GM18867 (cell line): ENCODE results near the gene PSMC3.

Experiments used
- ATAC-seq: cut with Tn5 transposase; IDR thresholded peaks from one replicate; pipeline ENCODE4 v1.9.1; 2021; ENCODE audit warnings: mild to moderate bottlenecking, moderate library complexity; ENCODE audit not compliant: unreplicated experiment

PSMC3 gene

DNA sequence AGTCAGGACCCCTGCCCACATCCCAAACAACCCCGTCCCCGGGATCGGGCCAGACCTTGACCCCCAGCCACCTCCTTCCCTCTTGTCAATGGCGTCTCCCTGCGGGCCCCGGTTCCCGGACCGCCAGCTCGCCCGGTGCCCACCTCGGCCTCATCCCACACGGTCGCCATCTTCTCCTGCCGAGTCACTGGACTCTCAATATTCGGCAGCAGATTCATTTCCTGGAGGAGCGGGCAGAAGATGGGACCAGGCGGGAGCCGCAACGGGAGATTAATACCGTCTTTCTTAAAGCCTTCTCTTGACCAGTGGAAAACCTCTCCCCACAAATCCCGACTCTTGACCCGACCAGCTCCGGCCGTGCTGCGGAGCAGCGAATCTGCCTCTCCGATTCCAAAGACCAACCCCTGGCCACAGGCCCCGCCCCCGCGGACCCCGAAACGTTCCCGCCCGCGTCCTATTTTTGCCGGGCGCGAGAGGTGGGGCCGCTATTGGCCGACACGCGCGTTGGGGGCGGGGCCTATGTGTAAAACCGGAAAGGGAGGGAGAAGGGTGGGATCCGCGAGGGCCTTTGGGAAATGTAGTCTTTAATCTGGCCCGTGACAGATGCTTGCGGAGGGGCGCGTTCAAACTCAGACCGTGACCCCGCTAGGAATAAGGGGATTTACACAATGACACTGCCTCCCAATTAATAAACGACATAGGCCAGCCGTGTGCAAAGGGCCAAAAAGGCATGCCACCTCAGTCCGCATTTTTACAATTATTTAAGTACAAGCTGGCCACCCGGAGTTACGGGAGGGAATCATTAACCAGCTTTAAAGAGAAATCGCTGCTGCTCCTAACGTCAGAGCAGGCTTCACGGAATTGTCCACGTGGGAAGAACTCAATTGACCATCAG lies at the start of gene PSMC3:
PSMC3 (minus strand) TSS at position 378 of the 895 bp plus-strand sequence; CDS start at position 218, 160 bp downstream.
- peak; percentile 91 for ATAC-seq

DNA sequence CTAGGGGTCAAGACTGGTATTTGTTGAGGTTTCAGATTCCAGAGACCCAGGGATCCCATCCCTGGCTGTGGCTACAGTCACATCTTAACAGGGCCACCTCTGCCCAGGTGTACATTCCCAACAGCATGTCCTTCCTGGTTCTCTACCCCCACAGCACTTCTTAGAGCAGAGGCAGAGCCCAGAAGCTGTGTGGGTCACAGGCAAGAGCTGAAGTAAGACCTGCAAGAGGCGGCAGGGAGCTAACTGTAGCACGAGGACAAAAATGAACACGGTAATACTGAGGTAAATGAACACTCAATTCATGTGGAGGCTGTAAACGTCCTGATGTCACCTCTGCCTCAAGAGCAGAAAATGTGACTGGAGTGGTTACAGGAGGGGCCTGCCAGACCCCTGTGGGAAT lies 44.4 kb upstream of the PSMC3 start:
- no peak for ATAC-seq

DNA sequence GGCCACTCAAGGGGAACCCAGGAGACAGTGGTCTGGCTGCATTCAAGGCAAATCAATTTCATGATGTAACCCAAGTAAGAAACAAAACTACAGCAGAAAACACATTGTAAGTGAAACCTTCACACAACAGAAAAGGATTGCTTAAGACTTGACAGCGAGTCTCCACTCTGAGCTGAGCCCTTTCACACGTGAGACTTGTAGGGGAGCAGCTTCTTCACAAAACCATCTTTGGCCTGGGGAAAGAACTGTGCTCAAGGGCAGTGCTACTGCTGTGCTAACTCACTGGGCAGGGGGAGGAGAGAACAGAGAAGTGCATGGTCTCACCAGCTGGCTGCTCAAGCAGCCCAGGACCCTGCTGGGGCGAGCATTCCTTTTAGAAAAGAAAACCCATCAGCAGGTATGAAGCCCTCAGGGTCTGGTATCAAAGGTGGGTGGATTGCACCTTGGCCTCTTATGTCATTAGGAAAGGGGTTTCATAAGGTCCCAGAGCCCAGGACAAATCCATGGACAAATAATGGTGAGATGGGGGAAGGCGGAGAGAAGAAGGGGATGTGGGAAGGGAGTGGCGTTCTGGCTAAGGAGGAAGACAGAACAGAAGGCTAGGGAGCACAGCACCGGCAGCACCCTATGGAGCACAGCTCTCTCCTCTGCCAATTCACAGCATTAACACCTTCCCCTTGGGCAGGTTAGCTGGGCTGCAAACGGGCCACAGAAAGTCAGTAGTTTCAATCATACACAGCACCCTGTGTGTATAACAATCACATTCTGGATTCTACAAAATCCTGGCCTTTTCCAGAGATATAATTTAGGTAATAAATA lies 43.3 kb upstream of the PSMC3 start:
- ATAC-seq: no peak

DNA sequence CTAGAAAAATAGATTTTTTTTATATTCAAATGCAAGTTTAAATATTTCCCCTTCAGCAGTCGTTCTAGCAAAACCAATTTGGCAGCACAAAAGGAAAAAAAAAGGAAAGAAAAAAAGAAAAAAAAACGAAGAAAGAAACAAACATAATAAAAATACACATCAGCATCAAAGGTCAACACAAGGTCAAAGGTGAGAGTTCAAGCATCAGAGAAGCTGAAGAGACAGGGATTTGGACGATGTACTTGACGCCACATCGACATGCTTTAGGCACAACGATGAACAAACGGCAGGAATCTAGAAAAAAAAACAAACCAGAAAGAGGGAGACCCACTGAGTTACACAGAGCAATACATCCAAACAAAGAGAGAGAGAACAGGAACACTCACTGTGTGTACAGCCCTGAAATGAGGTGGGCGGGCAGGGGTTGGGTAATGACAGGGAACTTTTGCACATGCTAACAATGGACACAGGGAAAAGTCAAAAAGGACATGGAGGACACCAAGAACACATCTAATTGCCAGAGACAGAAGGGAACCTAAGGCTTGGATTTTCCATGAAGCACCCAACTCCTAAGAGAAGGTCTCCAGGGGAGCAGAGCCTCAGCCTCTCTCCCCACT lies 42.5 kb upstream of the PSMC3 start:
- no peak for ATAC-seq

DNA sequence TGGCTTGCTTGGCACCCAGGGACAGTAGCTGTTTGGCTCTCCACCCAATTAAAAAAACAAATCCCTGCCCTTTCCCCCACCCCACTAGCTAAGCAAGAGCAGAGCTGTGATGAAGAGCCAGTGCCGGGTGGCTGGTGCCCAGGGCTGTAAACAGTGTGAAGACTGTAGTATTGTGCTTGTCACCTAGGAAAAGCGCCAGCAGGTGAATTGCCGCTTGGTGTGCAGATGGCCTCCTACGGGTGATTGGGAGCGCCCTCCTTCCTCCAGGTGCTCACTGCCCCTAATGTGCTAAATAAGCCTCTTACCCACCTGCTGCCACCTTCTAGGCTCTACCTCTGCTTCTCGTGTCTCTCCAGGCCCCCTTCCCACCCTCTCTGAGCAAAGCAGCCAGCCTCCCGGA lies 41.1 kb upstream of the PSMC3 start:
- no peak for ATAC-seq

DNA sequence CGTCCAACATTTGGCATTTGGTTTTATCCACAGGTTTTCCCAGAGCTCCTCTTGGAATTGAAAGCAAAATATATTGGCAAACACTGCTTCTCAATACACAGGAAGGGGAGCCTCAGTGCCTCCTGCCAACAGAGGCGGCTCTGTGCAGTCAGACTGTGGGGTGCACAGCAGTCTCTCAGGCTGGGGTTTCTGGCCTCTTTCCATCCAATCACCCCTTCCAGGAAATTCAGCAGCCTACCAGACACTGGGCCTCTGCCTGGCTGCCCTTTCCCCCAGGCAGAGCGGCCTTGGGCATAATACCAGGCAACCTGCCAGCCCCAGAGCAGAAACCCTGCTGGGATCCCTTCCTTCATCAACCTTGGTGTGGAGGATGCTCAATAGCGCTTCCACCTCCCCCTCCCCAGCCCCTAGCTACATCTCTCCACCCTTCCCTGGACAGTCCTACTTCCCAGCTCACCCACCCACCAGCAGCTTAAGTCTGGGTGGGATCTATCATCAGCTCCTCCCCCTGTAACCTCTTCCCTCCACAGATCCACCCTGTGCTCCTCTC lies 40.5 kb upstream of the PSMC3 start:
- no peak for ATAC-seq

DNA sequence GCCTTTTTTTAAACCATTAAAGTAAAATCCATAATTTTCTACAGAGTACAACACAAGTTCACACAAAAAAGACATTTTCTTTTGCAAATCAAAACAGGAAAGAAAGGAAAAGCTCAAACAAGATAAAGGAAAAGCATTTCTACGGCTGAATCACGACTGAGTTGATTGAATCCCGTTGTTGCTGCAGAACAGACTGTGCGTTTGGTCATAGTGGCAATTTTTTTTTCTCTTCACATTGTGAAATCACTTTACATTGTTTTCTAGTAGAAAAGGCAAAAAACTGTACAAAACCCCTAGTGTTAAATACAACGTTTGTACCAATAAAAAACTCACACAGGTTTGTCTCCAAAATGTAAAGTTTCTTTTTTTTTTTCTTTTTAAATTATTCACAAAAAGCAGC lies 40.0 kb upstream of the PSMC3 start:
- no peak for ATAC-seq

DNA sequence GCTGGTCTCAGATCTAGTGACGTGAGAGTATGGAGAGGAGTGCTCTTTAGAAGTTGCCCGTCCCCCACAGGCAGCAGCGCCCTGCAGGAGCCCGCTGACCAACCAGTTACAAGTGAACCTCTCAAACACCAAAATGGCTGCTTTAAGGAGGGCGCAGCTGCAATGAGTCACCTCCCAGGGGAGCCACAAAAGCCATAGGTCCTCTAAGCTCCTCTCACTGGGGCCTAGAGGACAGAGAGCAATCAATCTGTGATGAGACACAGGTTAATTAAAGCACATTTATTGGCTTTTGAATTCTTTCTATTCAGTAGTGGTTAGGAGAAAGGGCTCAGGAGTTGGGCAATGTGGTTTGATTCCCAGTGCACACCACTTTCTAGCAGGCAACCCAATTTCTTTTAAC lies 38.2 kb upstream of the PSMC3 start:
- ATAC-seq: no peak

DNA sequence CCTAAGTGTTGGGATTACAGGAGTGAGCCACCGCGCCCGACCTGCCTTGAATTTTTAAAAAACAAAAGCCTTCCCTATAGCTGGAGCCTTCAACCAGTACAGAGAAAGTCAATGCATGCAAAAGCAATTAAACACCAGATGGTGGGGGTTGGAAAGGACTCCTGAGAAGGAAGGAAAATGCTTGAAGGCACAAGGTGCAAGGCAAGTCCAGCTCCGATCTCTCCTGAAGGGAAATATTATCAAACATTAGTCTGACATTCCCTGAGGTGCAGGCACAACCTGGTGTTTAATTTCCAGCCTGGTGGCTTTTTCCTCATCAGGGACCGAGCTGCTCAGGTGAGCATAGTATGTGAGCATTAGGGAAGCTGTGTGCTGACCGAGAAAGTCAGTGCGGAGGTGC lies 35.6 kb upstream of the PSMC3 start:
- ATAC-seq: no peak

DNA sequence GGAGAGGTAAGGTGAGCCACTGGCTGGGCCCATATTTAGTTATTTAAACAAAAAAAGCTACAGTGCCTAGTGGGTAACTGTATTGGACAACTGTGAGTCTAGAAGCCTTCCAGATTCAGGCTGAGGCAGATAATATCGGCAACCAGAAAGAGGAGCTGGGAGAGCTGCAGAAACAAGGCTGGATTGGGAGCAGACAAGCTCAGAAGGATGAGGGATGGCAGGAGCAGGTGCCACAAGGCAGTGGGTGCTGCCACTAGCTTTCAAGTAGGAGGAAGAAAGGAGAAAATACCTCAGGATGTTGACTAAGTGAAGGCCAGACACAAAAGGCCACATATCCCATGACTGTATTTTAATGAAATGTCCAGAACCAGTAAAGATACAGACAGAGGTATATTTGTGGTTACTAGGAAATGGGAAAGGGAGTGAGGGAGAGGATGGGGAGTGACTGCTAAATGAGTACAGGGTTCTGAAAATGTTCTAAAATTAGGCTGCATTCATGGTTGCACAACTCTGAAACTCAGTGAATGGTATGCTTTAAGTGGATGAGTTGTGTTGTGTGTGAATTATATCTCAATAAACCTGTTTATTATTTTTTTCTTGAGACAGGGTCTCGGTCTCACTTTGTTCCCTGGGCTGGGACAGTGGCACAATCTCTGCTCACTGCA lies 34.5 kb upstream of the PSMC3 start:
- ATAC-seq: no peak

DNA sequence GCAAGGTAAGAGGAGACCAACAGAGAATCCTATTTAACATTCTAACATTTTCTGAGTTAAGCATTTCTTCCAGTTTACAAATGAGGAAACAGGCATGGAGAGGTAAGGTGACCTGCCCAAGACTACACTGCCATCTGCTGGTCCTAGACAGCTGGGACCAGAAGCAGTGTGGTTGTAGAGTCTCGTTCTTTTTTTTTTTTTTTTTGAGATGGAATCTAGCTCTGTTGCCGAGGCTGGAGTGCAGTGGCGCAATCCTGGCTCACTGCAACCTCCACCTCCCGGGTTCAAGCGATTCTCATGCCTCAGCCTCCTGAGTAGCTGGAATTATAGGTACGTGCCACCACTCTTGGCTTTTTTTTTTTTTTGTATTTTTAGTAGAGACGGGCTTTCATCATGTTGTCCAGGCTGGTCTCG lies 28.0 kb upstream of the PSMC3 start:
- ATAC-seq: peak; percentile 67

DNA sequence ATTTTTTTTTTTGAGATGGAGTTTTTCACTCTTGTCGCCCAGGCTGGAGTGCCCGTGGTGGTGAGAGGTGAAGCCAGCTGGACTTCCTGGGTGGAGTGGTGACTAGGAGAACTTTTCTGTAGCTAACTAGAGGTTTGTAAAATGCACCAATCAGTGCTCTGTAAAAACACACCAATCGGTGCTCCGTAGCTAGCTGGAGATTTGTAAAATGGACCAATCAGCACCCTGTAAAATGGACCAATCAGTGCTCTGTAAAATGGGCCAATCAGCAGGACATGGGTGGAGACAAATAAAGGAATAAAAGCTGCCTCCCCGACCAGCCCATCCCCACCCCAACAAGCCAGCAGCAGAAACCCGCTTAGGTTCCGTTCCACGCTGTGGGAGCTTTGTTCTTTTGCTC lies 27.1 kb upstream of the PSMC3 start:
- ATAC-seq: no peak

DNA sequence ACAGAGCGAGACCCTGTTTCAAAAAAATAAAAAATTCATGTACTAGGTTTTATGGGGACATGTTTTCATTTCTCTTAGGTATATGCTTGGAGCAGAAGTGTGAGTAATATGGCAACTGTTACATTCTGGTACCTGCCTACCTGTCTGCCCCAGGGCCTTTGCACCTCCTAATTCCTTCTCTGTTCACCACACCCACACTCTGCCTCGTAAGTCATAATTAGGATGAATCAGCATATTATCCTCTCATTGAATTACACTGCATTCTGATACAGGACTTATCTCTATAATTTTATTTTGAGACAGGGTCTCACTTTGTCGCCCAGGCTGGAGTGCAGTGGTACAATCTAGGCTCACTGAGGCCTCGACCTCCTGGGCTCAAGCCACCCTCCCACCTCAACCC lies 25.8 kb upstream of the PSMC3 start:
- ATAC-seq: no peak

DNA sequence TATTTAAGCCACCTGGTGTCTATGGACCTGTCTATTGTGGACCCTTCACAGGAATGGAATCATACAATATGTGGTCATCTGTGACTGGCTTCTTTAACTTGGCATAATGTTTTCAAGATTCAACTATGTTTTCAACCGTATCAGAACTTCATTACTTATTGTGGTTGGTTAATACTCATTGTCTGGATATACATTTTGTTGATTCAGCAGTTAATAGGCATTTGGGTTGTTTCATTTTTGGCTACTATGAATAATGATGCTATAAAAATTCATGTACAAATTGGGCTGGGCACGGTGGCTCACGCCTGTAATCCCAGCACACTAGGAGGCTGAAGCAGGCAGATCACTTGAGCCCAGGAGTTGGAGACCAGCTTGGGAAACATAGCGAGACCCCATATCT lies 25.2 kb upstream of the PSMC3 start:
- no peak for ATAC-seq

DNA sequence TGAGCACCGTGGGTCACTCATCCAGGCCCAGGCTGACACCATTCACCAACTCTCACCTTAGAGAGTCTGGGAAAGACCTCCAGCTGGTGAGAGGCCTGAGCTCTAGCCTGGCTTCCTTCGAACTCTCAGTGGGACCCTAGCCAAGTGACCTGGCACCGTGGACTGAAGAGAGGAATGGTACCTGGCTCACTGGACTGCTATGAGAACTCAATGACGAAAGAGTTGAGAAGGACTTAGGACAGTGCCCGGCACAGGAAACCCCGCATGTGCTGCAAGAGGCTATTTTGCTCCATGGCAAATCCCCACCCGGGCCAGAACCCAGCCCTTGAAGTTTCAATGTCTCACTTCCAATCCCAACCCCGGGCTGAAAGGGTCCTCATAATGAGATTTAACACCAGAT lies 23.3 kb upstream of the PSMC3 start:
- ATAC-seq: no peak

DNA sequence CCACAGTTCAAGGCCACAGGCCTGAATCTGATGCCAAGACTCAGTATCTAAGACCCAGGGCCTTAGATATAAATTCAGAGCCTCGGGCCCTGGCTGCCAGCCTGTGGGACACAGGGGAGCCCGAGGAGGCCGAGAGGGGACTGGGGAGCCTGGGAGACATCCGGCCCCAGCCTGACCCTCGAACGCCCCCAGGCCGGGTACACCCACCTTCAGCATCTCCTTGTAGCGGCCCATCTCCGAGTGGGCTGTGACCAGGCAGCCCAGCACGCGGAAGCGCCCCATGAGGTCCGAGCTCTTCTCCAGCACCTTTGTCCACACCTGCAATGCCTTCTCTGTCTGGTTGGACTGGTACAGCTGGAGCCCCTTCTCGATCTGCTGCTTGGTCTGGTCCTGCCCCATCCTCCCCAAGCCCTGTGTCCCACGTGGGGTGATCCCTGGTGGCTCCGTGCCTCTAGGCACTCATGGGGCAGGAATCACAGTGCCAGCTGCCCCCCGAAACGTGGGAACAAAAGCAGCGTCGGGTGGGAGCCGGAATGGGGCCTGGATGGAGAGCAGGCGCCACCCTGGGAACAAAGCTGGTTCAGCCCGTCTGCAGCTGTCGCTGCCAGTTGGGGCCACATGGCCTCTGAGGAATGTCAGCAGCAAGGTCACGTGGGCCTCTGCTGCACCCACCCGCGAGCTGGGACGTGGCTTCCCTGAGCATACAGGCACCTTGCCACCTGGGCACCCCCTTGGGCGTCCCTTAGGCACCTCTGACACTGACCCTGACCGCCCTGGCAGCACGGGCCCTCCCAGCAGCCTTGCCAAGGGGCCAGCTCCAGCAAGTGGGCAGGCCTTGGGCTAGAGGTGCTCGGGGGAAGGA lies 22.6 kb upstream of the PSMC3 start, which contains the start of gene RAPSN:
RAPSN (minus strand) TSS at position 571 of the 862 bp plus-strand sequence; CDS start at position 399, 172 bp downstream.
- ATAC-seq: no peak

DNA sequence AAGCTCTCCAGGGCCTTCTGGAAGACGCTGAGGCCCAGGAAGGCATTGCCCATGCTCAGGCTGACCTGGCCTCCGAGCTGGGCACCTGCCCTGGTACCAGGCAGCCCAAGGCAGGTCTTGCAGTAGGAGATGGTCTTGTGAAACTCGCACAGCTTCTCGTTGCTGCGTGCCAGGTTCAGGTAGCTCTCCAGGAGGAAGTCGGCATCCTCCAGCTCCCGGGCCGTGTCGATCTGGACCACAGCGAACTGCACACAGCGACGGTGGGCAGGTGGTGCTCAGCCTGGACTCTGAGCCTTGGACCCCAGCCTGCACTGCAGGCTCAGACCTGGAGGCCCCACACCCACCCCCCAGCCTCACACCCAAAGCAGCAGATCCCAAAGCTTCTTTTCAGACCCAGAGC lies 21.7 kb upstream of the PSMC3 start:
- no peak for ATAC-seq

DNA sequence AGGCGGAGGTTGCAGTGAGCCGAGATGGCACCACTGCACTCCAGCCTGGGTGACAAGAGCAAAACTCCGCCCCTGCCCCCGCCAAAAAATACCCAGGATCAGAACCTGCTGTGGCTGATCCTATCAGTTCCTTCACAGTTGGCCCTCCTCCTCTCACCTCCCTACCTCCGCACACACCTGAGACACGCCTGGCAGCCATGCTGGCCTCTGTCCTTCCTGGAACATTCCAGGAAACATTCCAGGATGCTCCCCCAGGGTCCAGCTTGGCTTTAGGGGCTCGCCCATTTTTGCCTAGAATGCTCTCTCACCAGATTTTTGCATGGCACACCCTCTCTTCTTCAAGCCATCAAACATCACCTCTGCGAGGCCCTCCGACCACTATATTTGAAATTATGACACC lies 20.6 kb upstream of the PSMC3 start:
- no peak for ATAC-seq

DNA sequence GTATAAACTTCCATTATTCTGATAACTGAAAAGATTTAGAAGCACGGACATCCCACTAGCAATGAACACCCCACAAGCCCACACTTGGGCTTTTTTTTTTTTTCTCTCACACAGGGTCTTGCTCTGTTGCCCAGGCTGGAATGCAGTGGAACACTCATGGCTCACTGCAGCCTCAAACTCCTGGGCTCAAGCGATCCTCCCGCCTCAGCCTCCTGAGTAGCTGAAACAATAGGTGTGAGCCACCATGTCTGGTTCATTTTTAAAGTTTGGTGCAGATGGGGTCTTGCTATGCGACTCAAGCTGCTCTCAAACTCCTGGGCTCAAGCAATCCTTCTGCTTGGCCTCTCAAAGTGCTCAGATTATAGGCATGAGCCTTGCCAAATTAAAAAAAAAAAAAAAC lies 19.6 kb upstream of the PSMC3 start:
- no peak for ATAC-seq

DNA sequence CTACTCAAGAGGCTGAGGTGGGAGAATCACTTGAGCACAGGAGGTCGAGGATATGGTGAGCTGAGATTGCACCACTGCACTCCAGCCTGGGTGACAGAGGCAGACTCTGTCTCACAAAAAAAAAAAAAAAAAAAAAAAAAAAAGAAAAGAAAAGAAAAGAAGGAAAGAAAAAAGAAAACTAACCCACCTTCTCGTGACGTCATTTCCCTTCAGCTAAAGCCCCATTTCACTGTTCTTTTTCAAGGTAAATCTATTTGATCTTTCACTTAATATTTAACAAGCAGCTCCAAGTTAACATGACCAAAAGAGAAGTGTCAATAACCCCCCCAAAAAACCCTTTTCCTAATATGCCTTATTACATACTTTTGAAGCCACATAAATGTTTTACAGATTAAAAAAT lies 17.6 kb upstream of the PSMC3 start:
- ATAC-seq: no peak
